Measurements from ENCODE around the gene SORCS2.

SORCS2 gene

GRCh38 chr4:7282786-7283440 is 90.6 kb downstream of the SORCS2 start:
- H3K36me3 ChIP-seq (ENCODE audit: control insufficient read depth, insufficient read depth, low read length), result no peaks in the 10 kb centered on the region
- no peak overlapping the region for H3K4me3 ChIP-seq (replicated peaks; ENCODE audit: low read depth, low read length)
- TF ChIP-seq CTCF (IDR thresholded peaks at IDR 0.05; ENCODE audit: insufficient read depth, low read length, poor library complexity, severe bottlenecking), result no peak
- no peaks in the 10 kb centered on the region; the same call in 1 of the 2 replicates for H3K27me3 ChIP-seq (replicated peaks; ENCODE audit: control insufficient read depth, insufficient read depth, low read length)
- DNase-seq (ENCODE audit: extremely low read depth, insufficient read length), result no peak

- Histone ChIP-seq H3K27me3 (replicated peaks; ENCODE audit: control insufficient read depth, insufficient read depth, low read length) (no peaks in the 10 kb centered on the region; the same call in none of the 2 replicates), H3K36me3 (ENCODE audit: control insufficient read depth, insufficient read depth, low read length) (no peaks in the 10 kb centered on the region)
- no peak for TF ChIP-seq CTCF (IDR thresholded peaks at IDR 0.05; ENCODE audit: insufficient read depth, low read length, poor library complexity, severe bottlenecking)
Observed at GRCh38 chr4:7285244-7286094, 93.1 kb downstream of the SORCS2 start.

GRCh38 chr4:7286170-7286569 is 93.8 kb downstream of the SORCS2 start:
- H3K36me3 ChIP-seq (ENCODE audit: control insufficient read depth, insufficient read depth, low read length), result no peaks in the 10 kb centered on the region
- no peak overlapping the region for H3K4me3 ChIP-seq (replicated peaks; ENCODE audit: low read depth, low read length)
- DNase-seq (ENCODE audit: extremely low read depth, insufficient read length), result no peak
- H3K27me3 ChIP-seq (replicated peaks; ENCODE audit: control insufficient read depth, insufficient read depth, low read length), result no peaks in the 10 kb centered on the region; the same call in none of the 2 replicates
- TF ChIP-seq CTCF (IDR thresholded peaks at IDR 0.05; ENCODE audit: insufficient read depth, low read length, poor library complexity, severe bottlenecking), result no peak

More at GRCh38 chr4:7285244-7286094, 93.1 kb downstream of the SORCS2 start:
- no peak for DNase-seq (ENCODE audit: extremely low read depth, insufficient read length)
- H3K4me3 ChIP-seq (replicated peaks; ENCODE audit: low read depth, low read length), result no peak overlapping the region

- Histone ChIP-seq H3K27me3 (replicated peaks; ENCODE audit: control insufficient read depth, insufficient read depth, low read length) (peaks cover 2% of the 10 kb centered on the region), H3K4me3 (replicated peaks; ENCODE audit: low read depth, low read length) (no peak overlapping the region), H3K36me3 (ENCODE audit: control insufficient read depth, insufficient read depth, low read length) (no peaks in the 10 kb centered on the region)
- TF ChIP-seq CTCF (IDR thresholded peaks at IDR 0.05; ENCODE audit: insufficient read depth, low read length, poor library complexity, severe bottlenecking), result no peak
- DNase-seq (ENCODE audit: extremely low read depth, insufficient read length), result no peak
Observed at GRCh38 chr4:7286798-7287197, 94.5 kb downstream of the SORCS2 start.

- H3K4me3 ChIP-seq (replicated peaks; ENCODE audit: low read depth, low read length), result no peak overlapping the region
- H3K27me3 ChIP-seq (replicated peaks; ENCODE audit: control insufficient read depth, insufficient read depth, low read length), result peaks cover 2% of the 10 kb centered on the region
- no peak for DNase-seq (ENCODE audit: extremely low read depth, insufficient read length)
- no peaks in the 10 kb centered on the region for H3K36me3 ChIP-seq (ENCODE audit: control insufficient read depth, insufficient read depth, low read length)
- TF ChIP-seq CTCF (IDR thresholded peaks at IDR 0.05; ENCODE audit: insufficient read depth, low read length, poor library complexity, severe bottlenecking), result no peak
Observed at GRCh38 chr4:7287274-7287917, 95.1 kb downstream of the SORCS2 start.

All from GM06990 (cell line).